ENCODE data around the gene RNF220.

Gene RNF220

GRCh38 chr1:44519035-44519676 is 114.1 kb downstream of the RNF220 start:
- no peak for TF ChIP-seq CTCF (IDR thresholded peaks at IDR 0.05; ENCODE audit: low read depth, low read length, missing control alignments)
- no peak overlapping the region for H3K4me3 ChIP-seq (replicated peaks; ENCODE audit: low read depth, low read length)
- no peak for DNase-seq (ENCODE audit: extremely low read depth, low read depth)

DNA sequence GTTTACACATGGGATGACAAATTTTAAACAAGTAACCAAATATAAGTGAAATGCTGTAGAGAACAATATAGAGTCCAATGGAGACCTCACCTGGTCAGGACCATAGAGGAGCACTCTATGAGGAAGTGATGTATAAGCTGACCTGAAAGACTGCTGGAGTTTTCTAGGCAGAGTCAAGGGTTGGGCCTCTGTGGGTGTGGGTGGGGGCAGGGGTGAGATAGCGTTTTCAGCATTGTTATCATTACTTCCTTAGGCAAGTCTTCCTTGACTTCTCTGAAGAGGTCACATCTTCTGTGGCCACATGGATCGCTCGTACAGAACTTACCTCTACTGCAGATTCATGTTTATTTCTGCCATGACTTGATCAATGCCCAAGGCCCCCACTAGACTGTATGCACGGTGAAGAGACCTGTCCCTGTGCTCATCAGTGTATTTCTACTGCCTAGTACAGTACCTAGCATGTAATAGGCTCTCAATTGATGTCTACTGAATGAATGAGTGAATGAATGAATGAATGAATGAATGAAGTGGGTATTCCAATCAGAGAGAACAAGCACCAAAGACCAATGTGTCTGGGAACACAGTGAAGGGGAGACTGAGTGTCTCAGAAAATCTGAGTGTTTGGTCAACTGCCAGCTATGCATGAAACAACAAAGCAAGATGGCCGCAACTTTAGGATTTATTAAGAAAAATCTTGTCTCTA is 116.5 kb downstream of the RNF220 start:
- no peak for TF ChIP-seq CTCF (IDR thresholded peaks at IDR 0.05; ENCODE audit: low read depth, low read length, missing control alignments)
- no peak for DNase-seq (ENCODE audit: extremely low read depth, low read depth)
- H3K4me3 ChIP-seq (replicated peaks; ENCODE audit: low read depth, low read length): no peak overlapping the region

- TF ChIP-seq CTCF (IDR thresholded peaks at IDR 0.05; ENCODE audit: low read depth, low read length, missing control alignments): no peak
- no peak overlapping the region for H3K4me3 ChIP-seq (replicated peaks; ENCODE audit: low read depth, low read length)
- no peak for DNase-seq (ENCODE audit: extremely low read depth, low read depth)
Measured at GRCh38 chr1:44523593-44524591, 118.8 kb downstream of the RNF220 start.

GRCh38 chr1:44524655-44525500 is 119.8 kb downstream of the RNF220 start:
- H3K4me3 ChIP-seq (replicated peaks; ENCODE audit: low read depth, low read length): no peak overlapping the region
- no peak for TF ChIP-seq CTCF (IDR thresholded peaks at IDR 0.05; ENCODE audit: low read depth, low read length, missing control alignments)
- DNase-seq (ENCODE audit: extremely low read depth, low read depth): no peak

DNA sequence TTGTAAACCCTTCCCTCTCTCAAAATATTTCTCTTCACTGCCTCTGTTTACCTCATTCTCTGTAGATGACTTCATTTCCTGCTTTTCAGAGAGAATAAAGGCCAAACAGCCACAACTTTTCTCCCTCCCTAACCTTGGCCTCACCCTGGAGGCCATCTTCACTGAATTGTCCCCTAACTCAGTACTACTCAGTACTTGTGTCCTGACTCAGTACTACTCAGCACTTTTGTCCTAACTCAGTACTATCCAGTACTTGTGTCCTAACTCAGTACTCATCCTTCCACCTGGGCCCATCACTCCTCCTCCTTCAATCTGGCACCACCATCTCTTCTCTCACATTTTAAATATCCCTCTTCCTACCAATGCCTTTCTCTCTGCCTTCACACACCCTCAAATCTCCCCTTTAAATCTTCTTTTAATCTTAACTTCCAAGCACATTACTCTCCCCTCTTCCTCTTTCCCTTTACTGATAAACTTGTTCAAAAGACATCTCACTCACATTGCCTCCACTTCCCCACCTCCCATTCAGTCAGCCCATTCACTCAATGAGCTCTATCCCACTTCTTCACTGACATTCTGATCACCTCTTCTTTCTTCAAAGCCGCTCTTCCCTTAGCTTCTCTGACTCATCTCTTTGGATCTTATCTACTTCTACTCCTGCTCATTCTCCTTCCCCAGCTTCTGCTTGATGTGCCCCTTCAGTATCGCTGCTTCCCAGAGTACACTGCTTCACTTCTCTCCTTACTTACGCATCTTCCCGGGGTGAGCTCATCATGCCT is 121.4 kb downstream of the RNF220 start:
- H3K4me3 ChIP-seq (replicated peaks; ENCODE audit: low read depth, low read length): no peak overlapping the region
- DNase-seq (ENCODE audit: extremely low read depth, low read depth): no peak
- no peak for TF ChIP-seq CTCF (IDR thresholded peaks at IDR 0.05; ENCODE audit: low read depth, low read length, missing control alignments)

Data from HFF-Myc (cell line).